ENCODE data around the gene ADGRF1.

DNA sequence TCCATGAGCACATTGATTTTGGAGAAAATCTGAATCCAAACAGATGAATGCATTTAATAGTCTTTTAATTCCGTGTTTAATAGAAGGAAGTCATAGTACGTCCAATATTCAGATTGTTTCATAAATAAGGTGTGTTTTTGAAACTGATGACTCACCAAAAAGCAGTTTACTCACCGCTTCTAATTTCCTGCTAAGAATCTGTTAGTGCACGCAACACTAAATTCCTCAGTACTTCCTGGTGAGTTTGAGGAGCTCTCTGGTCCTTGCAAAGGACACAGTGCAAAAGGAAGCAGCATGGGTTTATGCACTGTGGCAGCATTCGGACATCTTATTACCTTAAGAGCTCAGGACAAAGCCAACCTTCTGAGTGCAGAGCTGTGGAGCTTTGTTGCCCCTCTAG, 2.3 kb upstream of the ADGRF1 start:
- TF ChIP-seq, protein P1, sequence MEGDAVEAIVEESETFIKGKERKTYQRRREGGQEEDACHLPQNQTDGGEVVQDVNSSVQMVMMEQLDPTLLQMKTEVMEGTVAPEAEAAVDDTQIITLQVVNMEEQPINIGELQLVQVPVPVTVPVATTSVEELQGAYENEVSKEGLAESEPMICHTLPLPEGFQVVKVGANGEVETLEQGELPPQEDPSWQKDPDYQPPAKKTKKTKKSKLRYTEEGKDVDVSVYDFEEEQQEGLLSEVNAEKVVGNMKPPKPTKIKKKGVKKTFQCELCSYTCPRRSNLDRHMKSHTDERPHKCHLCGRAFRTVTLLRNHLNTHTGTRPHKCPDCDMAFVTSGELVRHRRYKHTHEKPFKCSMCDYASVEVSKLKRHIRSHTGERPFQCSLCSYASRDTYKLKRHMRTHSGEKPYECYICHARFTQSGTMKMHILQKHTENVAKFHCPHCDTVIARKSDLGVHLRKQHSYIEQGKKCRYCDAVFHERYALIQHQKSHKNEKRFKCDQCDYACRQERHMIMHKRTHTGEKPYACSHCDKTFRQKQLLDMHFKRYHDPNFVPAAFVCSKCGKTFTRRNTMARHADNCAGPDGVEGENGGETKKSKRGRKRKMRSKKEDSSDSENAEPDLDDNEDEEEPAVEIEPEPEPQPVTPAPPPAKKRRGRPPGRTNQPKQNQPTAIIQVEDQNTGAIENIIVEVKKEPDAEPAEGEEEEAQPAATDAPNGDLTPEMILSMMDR (conservative IDR thresholded peaks at IDR 0.05; ENCODE audit: low read depth, low read length): no peak
- no peak for TF ChIP-seq EZH2phosphoT487 (IDR thresholded peaks at IDR 0.05; ENCODE audit: borderline replicate concordance, low read length)

Measured in PC-3 (cell line).